H1 (cell line): ENCODE results near the gene ACTN2. TPM values are rescaled to one million over a fixed set of nuclear protein-coding genes. Genes with fewer than 3 reads are reported as not detected.

Experiments
- CTCF ChIP-seq, 3 experiments: IDR thresholded peaks; 1 replicate in 2 of 3; 2 replicates in 1 of 3; pipeline versions ENCODE4 v1.5.1 to v1.6.1; 2011; ENCODE audit warnings: low read length in 3 of 3, mild to moderate bottlenecking in 3 of 3, inconsistent platforms in 2 of 3, low read depth in 1 of 3, moderate library complexity in 1 of 3; ENCODE audit not compliant: insufficient read depth in 1 of 3; ENCODE audit errors: control extremely low read depth in 1 of 3
- EGR1 ChIP-seq: IDR thresholded peaks from 2 replicates; pipeline ENCODE4 v1.6.1; 2011; ENCODE audit warnings: low read depth, low read length, borderline replicate concordance
- JUN ChIP-seq: IDR thresholded peaks from 2 replicates; pipeline ENCODE4 v1.6.1; 2011; ENCODE audit warnings: low read depth, mild to moderate bottlenecking, improper control_type of control experiment, low read length
- MAFK ChIP-seq: IDR thresholded peaks from 2 replicates; pipeline ENCODE4 v1.6.1; 2012; ENCODE audit warnings: low read depth, mild to moderate bottlenecking, improper control_type of control experiment, low read length
- SP1 ChIP-seq: IDR thresholded peaks from 2 replicates; pipeline ENCODE4 v1.6.1; 2011; ENCODE audit warnings: low read depth, low read length
- SP2 ChIP-seq: IDR thresholded peaks from 2 replicates; pipeline ENCODE4 v1.6.1; 2012; ENCODE audit warnings: mild to moderate bottlenecking, low read length, inconsistent platforms
- SP4 ChIP-seq: IDR thresholded peaks from 2 replicates; pipeline ENCODE4 v1.6.1; 2012; ENCODE audit warnings: low read length, inconsistent platforms
- TCF12 ChIP-seq: IDR thresholded peaks from 2 replicates; pipeline ENCODE4 v1.6.1; 2011; ENCODE audit warnings: low read depth, mild to moderate bottlenecking, low read length
- USF2 ChIP-seq: IDR thresholded peaks from 2 replicates; pipeline ENCODE4 v1.6.1; 2011; ENCODE audit warnings: low read length, improper control_type of control experiment
- YY1 ChIP-seq: IDR thresholded peaks from 2 replicates; pipeline ENCODE4 v1.6.1; 2011; ENCODE audit warnings: low read depth, mild to moderate bottlenecking, low read length
- polyA plus RNA-seq, 7 experiments: library from polyadenylated mRNA; depleted of rRNA in 3 of 7; stranded (reverse) in 5 of 7; unstranded in 2 of 7; fragments of >200 nt in 5 of 7; fragments of 200-250 nt in 2 of 7; gene quantifications; 1 replicate in 5 of 7; 2 replicates in 1 of 7; 4 replicates in 1 of 7; pipeline versions ENCODE4 v1.2.1 to v1.2.3, GENCODE V29; 2011 to 2013; ENCODE audit warnings: missing spikeins in 2 of 7, mixed read lengths in 2 of 7
- total RNA-seq: library from RNA; stranded (reverse); fragmentation: NEBNext Ultra II Directional; extraction: Animal tissue kit (Norgen Biotek cat#: 25700); gene quantifications from 2 replicates; pipeline ENCODE4 v1.2.1, GENCODE V29; 2021

ACTN2 gene
- total and polyA plus RNA-seq, 2 of the 8 experiments (the other 6 are each of a cell fraction or from before 2014, with no cell fraction given) = 1.9 to 4.1 TPM

GRCh38 chr1:236685917-236686814, at the start of gene ACTN2 (continued):
- TF ChIP-seq USF2 (peak; percentile 70), CTCF (IDR thresholded peaks at IDR 0.05; ENCODE audit: control extremely low read depth in 1 of 3, insufficient read depth in 1 of 3, low read depth in 1 of 3, low read length in 3 of 3) (no peak), JUN (no peak), EGR1 (peak; percentile 47; the same call in 1 of the 2 replicates), SP1 (no peak), SP4 (no peak), MAFK (no peak), SP2 (no peak), TCF12 (no peak), YY1 (no peak)
